ENCODE data around the gene TAF11.

GRCh38 chr6:34867484-34867883, 20.4 kb downstream of the TAF11 start:
- no peak for TF ChIP-seq CTCF (IDR thresholded peaks at IDR 0.05)
- TF ChIP-seq USF1 (CRISPR knock-in tag; IDR thresholded peaks at IDR 0.05) = no peak
- no peak for TF ChIP-seq JUN (CRISPR knock-in tag; IDR thresholded peaks at IDR 0.05)
